GM18868 (cell line): ENCODE measurements around the gene B4GALT5.
A peak's percentile ranks its signal among the peaks of the same experiment; 100 is the strongest.
"Not testable (repeated sequence)": the region's sequence is repeated elsewhere in the genome, so short reads cannot be mapped to it uniquely, and the experiment has no call there.

Experiments
- ATAC-seq: cut with Tn5 transposase; IDR thresholded peaks from one replicate; pipeline ENCODE4 v1.9.1; 2021; ENCODE audit warnings: mild to moderate bottlenecking, moderate library complexity; ENCODE audit not compliant: unreplicated experiment

The B4GALT5 gene

DNA sequence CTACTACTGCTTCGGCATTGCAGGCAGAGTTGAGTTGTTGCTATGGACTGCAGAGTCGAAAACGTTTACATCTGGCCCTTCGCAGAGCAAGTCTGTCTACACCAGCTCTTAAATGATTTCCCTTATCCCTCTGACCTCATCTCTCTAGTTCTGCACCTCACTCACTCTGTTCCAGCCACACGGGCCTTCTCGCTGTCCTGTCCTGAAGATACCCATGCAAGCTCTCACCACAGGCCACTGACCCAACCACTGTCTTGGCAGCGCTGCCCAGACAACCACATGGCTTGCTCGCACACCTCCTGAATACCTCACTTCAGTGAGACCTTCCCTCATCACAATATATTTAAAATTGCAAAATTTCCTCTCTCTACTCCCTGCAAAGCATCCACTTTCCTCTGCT, 31.4 kb downstream of the B4GALT5 start:
- ATAC-seq, result no peak

DNA sequence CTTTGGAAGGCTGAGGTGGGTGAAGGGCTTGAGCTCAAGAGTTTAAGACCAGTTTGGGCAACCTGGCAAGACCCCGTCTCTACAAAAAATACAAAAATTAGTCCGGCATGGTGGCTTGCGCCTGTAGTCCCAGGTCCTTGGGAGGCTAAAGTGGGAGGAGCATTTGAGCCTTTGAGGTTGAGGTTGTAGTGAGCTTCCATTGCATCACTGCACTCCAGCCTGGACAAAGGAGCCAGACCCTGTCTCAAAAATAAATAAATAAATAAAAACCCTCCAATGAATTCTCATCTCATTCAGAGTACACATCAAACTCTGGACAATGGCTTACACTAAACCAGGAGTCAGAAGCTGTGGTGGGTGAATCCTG, 31.8 kb downstream of the B4GALT5 start:
- no peak for ATAC-seq

DNA sequence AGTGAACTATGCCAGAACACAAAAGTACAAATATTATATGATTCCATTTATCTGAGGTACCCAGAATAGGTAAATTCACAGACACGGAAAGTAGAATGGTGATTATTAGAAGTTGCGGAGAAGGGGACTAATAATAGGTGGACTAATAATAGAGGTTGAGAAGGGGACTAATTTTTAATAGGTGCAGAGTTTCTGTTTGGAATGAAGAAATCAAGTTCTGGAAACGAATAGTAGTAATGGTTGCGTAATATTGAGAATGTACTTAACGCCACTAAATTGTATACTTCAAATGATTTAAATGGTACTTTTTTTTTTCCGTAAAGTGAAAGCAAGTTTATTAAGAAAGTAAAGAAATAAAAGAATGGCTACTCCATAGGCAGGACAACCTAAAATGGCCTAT, 33.2 kb downstream of the B4GALT5 start:
- no peak for ATAC-seq

DNA sequence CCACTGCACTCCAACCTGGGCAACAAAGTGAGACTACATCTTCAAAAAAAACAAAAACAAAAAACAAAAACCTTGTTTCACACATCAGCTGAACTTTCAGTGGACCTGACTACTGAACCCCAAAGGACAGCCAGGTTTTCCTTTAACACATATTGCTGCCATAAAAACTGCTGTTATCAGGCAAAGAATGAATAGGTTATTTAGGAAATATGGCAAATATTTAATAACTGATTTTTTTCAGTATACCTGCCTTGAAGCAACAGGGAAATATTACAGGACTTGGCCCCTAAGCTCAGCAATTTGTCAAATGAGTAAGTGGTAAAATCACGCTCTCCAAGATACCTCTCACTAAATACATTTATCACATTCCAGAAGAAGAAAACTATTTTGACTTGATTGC, 34.0 kb downstream of the B4GALT5 start:
- ATAC-seq, result no peak

DNA sequence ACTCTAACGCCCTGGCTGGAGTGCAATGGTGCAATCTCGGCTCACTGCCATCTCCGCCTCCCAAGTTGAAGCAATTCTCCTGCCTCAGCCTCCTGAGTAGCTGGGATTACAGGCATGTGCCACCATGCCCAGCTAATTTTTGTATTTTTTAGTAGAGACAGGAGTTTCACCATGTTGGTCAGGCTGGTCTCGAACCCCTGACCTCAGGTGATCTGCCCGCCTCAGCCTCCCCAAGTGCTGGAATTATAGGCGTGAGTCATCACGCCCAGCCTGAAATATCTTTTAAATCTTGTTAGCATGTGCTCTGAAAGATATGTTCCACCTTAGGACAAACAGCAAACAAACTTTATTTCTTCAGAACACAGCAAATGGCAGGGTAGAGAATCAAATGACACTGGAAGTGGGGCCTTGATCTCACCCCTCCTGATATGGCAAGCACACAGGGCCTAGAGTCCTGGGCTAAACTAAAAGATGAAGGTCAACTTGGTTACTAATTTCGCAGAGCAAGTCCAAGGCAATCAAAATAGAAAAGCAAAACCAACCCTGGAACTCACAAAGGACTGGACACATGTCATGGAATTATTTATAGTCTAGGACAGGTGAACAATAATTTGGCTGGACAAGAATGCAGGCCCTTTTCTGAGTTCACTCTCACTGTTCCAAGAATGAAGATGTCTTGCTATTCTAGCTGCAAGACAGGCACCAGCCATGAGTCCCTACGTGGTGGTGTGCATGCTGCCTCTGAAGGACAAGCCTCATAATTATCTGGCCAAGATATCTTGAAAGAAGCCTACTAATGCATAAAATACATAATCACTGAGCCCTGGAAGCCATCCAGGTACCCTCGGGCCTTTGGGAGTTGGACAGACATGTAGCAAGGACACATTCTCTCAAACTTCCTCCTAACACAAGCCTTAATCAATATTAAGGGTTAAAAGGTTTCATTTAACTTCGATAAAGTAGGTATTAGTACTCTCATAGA, 35.6 kb downstream of the B4GALT5 start:
- no peak for ATAC-seq

DNA sequence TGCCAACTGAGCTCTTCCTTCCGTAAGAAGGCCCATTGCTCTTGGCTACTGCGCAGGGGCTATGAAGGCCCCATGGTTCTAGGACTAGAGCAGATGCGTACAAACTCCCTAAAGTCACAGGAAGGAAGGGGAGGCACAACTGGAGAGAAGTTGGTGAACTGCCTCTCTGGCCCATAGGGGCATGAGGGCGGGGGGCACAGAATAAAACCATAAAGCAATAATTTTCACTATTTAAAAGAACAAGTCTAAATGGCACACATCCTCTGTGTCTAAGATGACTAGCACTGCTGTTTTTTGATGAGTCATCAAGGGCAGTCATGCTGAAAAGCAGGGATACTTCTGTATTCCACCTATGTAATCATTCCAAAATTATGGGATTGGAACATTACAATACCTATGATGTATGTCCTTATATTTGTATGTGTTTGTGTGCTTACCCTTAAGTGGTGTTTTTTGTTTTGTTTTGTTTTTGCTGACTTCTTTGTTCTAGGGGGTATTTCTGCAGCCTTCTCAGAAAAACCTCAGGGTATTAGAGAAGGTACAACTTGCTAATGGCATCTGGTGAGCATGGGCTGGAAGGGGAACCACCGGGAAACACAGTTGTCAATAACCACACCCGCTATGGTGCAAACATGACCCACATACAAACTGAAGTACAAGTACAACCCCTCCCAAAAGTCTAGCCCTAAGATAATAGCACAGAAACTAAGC, 36.9 kb downstream of the B4GALT5 start:
- peak; percentile 67 for ATAC-seq

DNA sequence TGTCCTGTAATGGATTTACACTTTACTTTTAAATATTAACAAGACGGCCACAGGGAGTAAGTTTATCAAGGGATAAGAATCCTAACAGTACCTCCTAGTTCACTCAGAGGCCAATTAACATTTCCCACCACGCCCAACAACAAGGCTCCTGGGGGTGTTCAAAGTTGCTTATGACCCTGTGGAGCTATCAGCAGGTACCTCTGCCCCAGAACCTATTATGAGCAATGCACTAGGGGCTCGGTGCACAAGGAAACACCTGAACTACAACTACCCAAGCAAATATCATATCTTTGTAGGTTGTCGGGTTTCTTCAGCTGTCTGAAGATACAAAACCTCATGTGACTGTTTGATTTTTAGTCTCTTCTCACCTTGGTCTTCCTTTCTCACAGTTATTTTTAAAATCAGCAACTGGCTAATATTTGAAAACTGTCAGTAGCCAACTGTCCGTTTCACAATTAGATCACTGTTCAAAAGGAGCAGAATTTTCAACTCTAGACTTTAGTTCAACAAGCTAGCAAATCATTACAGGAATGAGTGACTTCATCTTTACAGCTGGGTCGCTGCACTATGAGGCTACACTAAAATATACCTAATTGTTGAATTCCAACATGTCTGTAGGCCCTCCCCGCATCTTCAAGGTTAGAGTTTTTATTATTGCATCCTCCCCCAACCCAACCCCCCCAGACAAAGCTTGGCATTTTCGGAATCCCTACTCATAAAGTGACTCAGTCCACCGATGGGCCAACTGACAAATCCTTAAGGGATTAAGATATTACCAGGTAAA, 38.1 kb downstream of the B4GALT5 start:
- ATAC-seq, result peak; percentile 54

DNA sequence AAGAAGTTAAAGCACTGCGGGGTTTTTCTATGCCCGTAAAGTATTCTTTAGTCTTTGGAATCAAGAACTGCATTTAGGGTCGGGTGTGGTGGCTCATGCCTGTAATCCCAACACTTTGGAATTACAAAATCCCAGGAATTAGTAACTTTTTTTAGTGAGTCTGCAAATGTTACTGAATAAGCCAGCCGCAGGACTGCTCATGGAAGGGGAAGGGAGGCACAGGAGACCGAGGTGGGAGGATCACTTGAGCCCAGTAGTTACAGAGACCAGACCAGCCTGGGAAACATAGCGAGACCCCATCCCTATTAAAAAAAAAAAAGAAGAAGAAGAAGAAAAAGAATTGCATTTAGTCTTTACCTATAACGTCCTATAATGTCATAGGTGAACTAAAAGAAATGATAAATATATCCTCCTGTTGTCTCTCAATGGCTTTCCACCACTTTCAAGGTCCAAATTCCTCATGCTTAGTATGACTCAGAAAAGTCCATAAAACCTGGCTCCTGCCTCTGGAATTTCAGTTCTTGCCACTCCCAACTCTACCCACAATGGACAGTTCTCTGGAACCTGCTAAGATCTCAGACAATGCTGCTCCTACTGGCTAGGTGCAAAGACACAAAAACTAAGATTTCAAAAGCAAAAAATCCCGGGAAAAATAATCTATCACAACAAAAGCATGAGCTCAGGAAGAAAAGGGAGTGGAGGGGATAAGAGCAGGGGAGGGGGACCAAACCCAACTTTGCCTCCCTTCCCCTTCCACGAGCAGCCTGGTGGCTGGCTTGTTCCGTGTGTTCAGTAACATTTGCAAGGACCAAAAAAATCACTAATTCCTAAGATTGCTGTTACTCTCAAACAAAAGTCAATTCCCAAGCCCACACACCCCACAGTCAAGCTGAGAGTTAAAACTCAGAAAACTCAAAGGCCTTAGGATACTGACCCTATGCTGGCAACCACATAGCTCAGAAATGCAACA, 39.0 kb downstream of the B4GALT5 start:
- no peak for ATAC-seq

DNA sequence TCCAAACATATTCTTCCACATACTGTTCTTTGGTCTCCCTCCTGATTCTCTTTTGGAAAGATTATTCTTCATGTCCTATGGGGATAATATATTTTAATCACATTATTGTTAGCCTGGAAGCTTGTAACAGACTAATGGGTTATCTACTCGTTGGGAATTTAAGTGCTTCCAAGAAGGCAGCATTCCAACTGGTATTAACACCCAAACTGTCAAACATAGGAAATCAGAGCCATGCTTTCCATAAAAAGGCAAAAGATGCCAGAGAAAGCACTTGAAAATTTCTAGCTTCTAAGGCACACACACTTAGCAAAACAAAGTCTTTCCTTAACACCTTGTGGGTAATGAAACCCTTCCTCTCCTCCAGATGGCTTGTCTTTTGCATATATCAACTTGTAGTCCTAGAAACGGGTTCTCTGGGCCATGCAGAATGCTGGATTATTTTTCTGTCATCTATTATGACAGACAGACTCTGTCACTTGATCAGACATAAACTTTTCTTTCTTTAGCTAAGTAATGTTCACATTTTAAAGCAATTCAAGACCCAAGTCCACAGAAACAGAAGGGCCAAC, 41.5 kb downstream of the B4GALT5 start:
- no peak for ATAC-seq

DNA sequence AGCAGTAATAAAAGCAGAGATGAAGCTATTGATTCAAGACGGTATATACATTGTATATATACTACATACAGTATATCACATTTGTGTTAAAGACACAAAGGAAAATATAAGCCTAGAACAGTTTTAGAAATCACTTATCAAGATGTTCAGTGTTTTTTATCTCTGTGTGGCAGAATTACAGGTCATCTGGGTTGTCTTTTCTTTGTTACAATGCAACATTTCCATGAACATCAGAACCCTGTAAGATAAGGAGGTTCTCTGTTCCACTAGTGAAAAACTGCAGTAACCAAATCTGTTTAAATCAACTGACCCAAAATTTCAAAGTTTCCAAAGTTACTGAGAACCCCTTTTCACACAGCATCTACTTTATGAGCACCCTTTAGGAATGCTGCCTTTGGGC, 42.2 kb downstream of the B4GALT5 start:
- no peak for ATAC-seq

DNA sequence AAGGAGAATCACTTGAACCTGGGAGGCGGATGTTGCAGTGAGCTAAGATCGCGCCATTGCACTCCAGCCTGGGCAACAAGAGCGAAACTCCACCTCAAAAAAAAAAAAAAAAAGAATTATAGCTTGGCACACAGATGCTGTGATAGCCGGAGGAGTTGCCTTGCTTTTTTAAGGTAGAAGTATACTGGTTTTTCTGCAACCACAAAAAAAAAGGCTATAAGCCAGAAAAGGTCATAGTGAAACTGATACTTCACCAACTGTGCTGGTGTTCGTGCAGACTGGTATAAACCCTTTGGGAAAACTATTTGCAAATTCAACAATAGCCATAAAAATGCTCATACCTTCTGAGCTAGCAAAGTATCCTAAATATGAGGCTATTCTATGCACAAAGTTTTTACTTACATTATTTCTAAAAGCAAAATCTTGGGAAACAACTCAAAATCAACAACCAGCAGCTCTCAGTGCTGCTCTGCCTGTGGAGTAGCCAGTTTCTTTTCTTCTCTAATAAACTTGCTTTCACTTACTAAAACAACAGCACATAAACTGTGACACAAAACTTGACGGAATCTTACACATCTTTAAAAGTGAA, 44.0 kb downstream of the B4GALT5 start:
- ATAC-seq, result peak; percentile 65

DNA sequence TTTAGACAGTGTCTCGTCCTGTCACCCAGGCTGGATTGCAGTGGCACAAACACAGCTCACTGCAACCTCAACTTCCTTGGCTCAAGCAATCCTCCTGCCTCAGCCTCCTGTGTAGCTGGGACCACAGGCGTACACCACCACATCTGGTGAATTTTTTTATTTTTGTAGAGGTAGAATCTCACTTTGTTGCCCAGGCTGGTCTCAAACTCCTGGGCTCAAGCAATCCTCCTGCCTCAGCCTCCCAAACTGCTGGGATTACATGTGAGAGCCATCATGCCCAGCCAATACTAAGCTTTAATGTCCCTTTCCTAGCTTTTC, 44.8 kb downstream of the B4GALT5 start:
- ATAC-seq, result not testable (repeated sequence)

DNA sequence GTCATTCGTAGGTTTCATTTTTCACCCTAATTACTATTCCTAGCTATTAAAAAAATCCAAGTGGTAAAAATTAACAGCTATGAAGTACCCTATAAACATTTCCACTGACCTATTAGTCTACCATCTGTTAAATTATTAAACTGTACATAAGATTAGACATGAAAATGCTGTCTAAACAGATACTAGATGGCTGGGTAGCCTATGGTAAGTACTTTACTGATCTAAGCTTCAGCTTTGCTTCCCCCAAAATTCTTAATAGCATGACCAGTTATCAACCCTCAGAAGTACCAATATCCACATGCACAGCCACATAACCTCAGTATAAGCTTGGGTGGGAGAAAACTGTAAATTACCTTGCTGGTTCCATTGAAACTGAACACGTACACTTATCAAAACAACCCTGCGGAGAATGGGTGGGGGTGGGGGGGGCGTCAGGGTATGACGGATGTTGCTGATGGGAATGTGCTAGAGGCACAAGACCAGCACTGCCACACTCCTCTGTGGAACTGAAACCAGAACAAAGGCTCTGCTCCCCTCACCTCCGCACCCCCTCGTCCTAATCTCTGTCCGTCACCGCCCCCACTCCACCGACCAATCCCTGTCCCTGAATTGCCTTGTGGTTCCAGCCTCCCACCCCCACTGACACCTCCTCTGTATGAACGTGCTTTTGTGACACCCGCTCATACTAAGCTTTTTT, 45.3 kb downstream of the B4GALT5 start:
- ATAC-seq, result peak; percentile 75

DNA sequence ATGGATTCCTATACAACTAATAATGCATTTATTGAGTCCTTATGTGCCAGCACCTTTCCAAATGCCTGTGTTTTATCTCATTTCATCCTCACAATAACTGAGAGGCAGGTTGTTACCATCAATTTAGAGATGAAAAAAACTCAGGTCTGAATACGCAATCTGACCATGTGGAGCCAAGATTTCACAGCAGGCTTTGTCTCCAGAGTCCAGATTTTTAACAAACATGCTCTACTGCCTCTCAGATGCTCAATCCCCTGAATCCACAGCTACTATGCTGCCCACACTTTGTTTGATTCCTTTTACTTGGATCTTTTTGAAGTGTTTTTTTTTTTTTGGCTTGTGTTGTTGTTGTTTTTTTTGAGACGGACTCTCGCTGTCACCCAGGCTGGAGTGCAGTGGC, 46.8 kb downstream of the B4GALT5 start:
- no peak for ATAC-seq

DNA sequence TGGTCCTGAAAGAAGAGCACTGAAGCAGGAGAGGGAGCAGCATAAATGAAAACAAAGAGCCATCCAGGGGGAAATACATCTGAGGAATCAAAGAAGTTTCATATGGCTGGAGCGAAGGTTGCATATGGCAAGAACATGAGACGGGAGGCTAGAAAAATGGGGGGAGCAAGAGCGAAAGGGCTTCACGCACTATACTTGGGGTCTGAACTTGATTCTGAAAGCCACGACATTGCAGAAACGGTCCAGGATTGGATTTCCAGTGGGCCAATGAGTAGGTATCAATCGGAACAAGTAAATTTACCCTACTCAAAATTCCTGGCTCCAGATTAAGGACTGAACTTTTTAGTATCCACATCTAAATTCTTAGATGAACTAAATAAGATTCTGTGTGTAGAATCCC, 47.9 kb downstream of the B4GALT5 start:
- no peak for ATAC-seq

DNA sequence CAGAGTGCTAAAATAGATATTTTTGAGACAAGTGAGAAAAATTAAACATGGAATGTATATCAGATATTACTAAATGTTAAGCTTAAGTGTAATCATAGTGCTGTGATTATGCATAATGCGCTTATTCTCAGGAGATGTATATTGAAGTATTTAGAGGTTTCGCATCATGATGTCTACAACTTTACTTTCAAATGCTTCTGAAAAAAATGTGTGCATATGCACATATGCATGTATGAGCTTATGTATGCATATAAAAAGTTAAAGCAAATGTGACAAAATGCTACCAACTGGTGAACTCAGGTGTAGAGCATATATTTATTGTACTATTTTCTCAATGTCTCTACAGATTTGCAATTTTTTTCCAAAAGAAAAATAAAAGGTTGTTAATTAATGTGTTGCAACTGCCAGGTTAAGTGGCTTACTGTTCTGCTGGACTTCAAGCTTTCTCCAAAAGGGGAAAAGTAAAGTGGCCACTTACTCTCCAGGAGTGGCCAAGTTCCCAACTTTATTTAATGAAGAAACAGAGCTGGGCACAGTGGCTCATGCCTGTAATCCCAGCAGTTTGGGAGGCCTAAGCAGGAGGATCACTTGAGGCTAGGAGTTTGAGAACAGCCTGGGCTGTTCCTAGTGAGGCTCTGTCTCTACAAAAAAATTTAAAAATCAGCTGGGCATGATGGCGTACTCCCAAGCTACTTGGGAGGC, 48.9 kb downstream of the B4GALT5 start:
- ATAC-seq, result no peak

DNA sequence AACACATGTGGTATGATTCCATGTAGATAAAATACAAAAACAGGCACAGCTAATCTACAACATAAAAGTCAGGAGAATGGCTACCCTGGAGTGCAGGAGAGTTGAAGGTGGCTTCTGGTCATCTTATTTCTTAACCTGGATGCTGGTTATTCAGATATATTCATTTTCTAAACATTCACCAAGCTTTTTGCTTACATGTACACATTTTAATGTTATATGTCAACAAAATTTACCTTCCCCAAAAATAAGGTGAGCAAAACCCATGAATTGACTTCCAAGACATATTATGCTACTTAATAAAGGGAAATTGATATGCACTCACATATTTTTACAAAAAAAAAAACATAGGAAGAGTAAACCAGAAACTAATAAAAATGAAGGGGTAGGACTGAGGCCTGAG, 50.6 kb downstream of the B4GALT5 start:
- ATAC-seq, result no peak

DNA sequence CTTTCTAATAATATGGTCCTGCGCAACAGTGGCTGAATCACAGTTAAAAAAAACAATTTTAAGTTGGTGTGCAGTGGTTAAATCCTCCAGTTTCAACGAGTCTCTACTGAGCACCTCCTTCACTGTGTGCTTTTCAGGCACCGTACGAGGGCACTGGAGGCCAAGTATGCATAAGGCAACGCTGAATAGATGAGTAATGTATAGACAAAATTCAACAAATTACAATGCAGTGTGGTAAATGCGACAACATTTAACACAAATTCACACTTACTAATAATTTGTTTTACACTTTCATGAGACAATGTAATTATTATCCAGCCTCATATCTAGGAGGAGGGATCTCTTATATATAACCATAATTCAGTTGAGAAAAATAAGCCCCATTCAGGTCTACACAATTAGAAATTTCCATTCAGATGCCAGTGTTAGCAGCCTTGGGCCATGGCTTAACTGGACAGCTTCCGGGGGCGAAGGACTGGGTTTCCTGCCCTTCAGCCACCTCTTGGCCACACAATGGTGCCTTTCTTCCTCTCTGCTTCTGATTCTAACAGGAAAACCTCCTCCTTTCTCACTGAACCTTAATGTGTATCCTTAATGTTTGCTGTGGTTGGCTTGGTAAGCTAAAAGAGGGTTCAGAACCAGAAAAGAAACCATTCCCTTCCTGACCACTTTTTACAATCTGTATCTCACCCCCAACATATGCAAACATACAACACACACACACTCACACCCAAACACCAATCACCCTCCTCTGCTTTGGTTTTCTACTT, 51.9 kb downstream of the B4GALT5 start:
- no peak for ATAC-seq
